SU-DHL-6 (cell line): ENCODE data around the gene DIAPH3.

Experiments
- EZH2phosphoT487 ChIP-seq: fragments of 200-600 bp; sonication (generic), shearing (Covaris generic); conservative IDR thresholded peaks from 2 replicates; pipeline ENCODE4 v1.6.1; 2018; ENCODE audit warnings: mild to moderate bottlenecking, antibody characterized with exemption, low read length, moderate library complexity, mixed read lengths
- TF ChIP-seq, protein P1 (sequence below): fragments of 200-600 bp; sonication (generic); IDR thresholded peaks from one replicate; pipeline ENCODE4 v1.5.1; 2017; ENCODE audit warnings: antibody characterized with exemption, mild to moderate bottlenecking, low read length, moderate library complexity; ENCODE audit not compliant: insufficient read depth, poor library complexity, severe bottlenecking

DNA sequence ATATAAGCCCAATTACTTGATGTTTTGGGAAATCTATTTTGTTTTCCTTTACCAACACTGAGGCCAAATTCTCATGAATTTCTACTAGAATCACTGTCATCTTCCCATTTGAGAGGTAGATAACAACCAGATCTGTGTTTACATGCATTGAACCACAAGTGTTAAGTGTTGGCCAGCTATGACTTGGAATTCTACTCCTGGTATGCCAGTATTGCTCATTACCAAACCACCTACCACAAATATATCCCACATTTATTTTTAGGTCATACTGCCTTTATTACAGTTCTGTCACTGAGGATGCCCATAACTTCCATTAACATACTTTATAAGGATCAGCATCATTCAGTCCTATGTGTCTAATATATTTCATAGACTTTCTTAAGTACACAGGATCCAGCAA is 328.9 kb downstream of the DIAPH3 start:
- TF ChIP-seq, protein P1, sequence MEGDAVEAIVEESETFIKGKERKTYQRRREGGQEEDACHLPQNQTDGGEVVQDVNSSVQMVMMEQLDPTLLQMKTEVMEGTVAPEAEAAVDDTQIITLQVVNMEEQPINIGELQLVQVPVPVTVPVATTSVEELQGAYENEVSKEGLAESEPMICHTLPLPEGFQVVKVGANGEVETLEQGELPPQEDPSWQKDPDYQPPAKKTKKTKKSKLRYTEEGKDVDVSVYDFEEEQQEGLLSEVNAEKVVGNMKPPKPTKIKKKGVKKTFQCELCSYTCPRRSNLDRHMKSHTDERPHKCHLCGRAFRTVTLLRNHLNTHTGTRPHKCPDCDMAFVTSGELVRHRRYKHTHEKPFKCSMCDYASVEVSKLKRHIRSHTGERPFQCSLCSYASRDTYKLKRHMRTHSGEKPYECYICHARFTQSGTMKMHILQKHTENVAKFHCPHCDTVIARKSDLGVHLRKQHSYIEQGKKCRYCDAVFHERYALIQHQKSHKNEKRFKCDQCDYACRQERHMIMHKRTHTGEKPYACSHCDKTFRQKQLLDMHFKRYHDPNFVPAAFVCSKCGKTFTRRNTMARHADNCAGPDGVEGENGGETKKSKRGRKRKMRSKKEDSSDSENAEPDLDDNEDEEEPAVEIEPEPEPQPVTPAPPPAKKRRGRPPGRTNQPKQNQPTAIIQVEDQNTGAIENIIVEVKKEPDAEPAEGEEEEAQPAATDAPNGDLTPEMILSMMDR = no peak
- no peak for TF ChIP-seq EZH2phosphoT487
